ENCODE measurements around the gene CRB1.

CRB1 gene

GRCh38 chr1:197268012-197268411, at the start of gene CRB1:
TSS of gene CRB1 (plus strand) at chr1:197268252. CDS start at chr1:197268413, 161 bp downstream.
- DNase-seq, result no peak

- no peak for DNase-seq
These were observed 49.2 kb upstream of the CRB1 start for GRCh38 chr1:197218857-197219256.

- no peak for DNase-seq
These were observed 45.9 kb upstream of the CRB1 start for GRCh38 chr1:197222025-197222685.

- no peak for DNase-seq
These were observed 45.3 kb upstream of the CRB1 start for GRCh38 chr1:197222780-197223179.

- no peak for DNase-seq
These were observed 43.9 kb upstream of the CRB1 start for GRCh38 chr1:197224160-197224559.

- DNase-seq, result no peak
These were observed 42.4 kb upstream of the CRB1 start for GRCh38 chr1:197225611-197226010.

- DNase-seq, result no peak
These were observed 33.5 kb upstream of the CRB1 start for GRCh38 chr1:197234581-197234980.

- DNase-seq, result no peak
These were observed 32.7 kb upstream of the CRB1 start for GRCh38 chr1:197235355-197235754.

- no peak for DNase-seq
These were observed 20.6 kb upstream of the CRB1 start for GRCh38 chr1:197247465-197247864.

- no peak for DNase-seq
These were observed 18.7 kb upstream of the CRB1 start for GRCh38 chr1:197249324-197249723.

- DNase-seq, result no peak
These were observed 17.4 kb upstream of the CRB1 start for GRCh38 chr1:197250616-197251015.

GRCh38 chr1:197252973-197253372, 15.1 kb upstream of the CRB1 start:
- no peak for DNase-seq

- no peak for DNase-seq
These were observed 13.2 kb upstream of the CRB1 start for GRCh38 chr1:197254866-197255265.

- DNase-seq, result no peak
These were observed 3.0 kb upstream of the CRB1 start for GRCh38 chr1:197264936-197265567.

- no peak for DNase-seq
These were observed 1.0 kb downstream of the CRB1 start for GRCh38 chr1:197269053-197269452.

GRCh38 chr1:197272791-197273190, 4.7 kb downstream of the CRB1 start:
- no peak for DNase-seq

- DNase-seq, result no peak
These were observed 9.1 kb downstream of the CRB1 start for GRCh38 chr1:197277166-197277565.

- DNase-seq, result no peak
These were observed 16.3 kb downstream of the CRB1 start for GRCh38 chr1:197284325-197284724.

GRCh38 chr1:197284966-197285365, 16.9 kb downstream of the CRB1 start:
- no peak for DNase-seq

GRCh38 chr1:197285526-197286205, 17.6 kb downstream of the CRB1 start:
- no peak for DNase-seq

GRCh38 chr1:197286634-197287033, 18.6 kb downstream of the CRB1 start:
- DNase-seq, result no peak

- no peak for DNase-seq
These were observed 19.8 kb downstream of the CRB1 start for GRCh38 chr1:197287863-197288262.

- no peak for DNase-seq
These were observed 34.7 kb downstream of the CRB1 start for GRCh38 chr1:197302775-197303174.

- no peak for DNase-seq
These were observed 35.4 kb downstream of the CRB1 start for GRCh38 chr1:197303463-197303862.

Data from CD4-positive, alpha-beta T cell treated with Interleukin-17A for 1 hour (primary cell).